Right hindlimb (tissue), 1 donor: ENCODE results near the gene CRADD.
"Not testable (repeated sequence)": the region's sequence is repeated elsewhere in the genome, so short reads cannot be mapped to it uniquely, and the experiment has no call there.

ENCODE experiments used
- DNase-seq: peaks from one replicate; pipeline ENCODE4 v3.0.0-alpha.2; 2018

The CRADD gene

DNA sequence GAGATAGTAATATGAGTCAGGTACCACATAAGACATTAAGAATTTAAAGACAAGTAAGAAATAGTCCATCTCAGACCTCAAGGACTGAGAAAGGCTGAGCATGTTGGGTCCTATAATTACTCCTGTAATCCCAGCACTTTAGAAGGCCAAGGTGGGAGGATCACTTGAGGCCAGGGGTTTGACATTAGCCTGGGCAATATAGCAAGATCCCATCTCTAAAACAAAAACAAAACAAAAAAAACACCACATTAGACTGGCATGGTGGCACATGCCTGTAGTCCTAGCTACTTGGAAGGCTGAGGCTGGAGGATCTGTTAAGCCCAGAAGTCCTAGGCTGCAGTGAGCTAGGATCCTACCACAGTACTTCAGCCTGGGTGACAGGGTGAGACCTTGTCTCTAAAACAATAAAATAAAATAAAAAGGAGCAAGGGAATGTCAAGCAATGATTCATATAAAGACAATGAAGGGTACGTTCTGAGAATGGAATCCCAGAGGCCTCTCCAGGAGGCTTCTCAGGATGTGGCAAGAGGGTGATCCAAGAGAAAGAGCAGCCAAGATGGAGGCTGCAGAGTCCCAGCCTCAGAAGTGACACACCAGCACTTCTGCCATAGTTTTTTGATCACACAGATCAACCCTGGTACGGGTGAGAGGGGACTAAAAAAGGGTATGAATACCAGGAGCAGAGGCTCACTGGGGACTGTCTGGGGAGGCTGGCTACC lies 206.4 kb downstream of the CRADD start:
- DNase-seq = no peak

DNA sequence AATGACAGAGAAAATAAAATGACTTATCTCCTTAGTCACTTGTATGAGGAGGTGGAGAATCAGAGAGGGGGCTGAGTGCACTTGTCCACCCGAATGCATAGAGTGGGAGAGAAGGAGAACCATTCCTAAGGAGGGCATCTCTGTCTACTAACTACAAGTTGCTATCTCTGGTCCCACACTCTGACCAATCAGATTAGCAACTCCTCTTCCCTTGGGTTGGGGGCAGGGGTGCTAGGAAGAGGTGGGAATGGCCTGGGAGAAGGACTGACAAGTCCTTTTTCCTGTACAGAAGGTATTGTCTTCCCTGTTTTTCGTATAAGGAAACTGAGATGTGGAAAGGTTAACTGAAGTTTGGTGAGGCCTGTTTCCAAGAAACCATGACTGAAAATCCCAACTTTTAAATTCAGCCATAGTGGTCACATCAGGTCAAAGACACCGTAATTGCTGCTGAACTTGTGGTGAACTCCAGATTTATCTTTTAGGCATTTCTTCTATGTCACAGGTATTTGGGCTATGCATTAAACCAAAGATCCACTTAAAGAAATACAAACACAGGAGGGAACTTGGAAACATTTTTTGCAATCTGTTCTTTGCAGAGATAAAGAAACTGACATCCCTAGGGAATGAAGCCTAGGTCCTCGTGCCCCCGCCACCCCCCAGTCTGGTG lies 207.8 kb downstream of the CRADD start:
- DNase-seq = no peak

GRCh38 chr12:93885973-93886532 lies 208.9 kb downstream of the CRADD start:
- DNase-seq = not testable (repeated sequence)

DNA sequence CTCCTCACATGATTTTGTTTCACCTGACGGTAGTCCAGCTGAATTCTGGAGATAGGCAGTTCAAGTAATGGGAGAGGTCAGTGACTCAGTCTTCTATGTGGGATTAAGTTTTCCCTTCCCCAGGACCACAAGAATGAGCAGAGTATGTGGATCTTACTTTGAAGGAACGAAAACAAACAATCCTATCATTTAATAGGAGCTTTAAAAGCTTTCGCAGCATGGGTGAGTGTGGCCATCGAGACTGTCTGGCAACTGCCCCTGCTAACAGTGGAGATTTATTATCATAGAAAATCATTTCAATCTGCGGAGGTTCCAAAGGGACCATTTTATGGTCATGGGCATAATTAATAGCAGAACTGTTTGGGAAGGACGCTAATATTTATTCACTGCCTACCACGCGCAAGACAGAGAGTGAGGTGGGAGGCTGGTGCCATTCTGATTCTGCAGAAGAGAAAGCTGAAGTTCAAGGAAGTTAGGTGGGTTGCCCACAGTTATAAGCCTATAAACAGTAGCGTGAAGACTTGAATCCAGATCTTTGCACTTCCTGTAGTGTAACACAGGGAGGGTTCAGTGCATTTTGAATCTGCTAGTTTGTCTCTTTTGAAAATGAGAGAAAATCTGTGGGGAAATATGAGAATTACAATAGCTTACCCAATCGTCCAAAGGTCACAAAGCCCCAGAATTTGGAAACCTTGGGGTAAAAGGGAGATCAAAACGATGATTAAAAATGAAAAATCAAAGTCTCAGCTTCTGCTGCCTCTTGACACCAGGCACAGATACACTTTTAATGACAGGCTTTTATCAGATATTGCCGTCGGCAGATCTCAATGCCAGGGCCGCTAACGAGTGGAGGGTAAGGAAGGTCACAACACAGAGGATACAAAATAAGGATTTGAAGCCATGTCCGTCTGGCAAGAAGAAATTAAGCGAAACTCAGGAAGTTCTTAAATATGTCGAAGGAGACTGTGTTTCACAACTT lies 209.6 kb downstream of the CRADD start:
- DNase-seq = no peak

DNA sequence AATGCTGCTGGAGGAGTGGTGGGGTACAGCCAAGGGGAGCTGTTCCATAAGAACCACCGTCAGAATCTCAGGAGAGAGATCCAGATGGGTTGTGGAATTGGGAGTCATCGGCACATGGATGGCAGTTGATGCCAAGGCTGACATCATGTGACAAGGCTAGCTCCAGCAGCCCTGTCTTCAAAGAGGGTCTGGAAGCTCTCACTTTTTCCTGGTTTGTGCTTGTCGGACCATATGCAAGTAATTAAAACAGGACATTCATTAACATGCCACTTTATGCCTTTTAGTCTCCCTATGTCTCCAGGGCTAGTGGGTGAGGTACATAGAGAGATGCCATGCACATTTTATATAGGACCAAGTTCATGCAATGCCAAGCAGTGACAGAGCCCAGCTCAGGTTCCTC lies 211.8 kb downstream of the CRADD start:
- DNase-seq = no peak

GRCh38 chr12:93889516-93890212 lies 212.5 kb downstream of the CRADD start:
- peak; percentile 52 for DNase-seq

- DNase-seq = peak; percentile 61
Measured at GRCh38 chr12:93892423-93893268, 215.5 kb downstream of the CRADD start.

GRCh38 chr12:93894391-93895088 lies 217.4 kb downstream of the CRADD start:
- peak; percentile 93 for DNase-seq

DNA sequence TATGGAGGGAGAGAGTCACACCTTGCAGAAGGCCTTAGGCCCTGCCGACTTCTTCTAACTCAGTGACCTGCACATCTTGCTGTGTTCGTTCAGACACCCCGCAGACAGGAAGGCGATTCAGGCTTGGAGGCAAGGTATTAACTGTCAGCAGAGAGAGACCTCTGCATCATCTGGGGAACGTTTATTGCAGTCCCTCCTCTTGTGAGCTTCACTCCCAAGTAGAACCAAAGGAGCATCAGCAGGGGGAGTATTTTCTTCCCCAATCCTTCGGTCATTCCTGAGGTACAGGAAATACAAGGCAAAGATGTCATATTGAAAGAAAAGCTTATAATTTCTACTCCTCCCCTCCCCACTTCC lies 217.9 kb downstream of the CRADD start:
- no peak for DNase-seq

DNA sequence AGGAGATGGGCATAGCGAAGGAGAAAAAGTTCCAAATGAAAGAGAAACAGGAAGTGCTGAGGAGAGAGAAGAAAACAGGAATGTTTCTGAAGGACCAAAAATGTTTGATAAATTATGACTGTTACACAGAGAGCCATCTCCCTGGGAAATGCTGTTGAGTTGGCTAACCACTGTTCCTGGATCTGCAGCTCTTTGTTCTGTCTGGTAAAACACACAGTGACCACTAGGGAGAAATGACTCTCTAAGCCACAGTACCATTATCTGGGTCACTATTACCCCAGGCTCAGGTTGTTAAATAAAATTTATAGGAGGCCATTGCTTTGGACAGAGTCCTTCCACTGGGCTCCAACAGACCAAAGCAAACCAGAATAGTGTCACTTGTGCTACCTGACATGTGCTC lies 219.3 kb downstream of the CRADD start:
- DNase-seq = no peak

GRCh38 chr12:93896952-93897351 lies 219.8 kb downstream of the CRADD start:
- no peak for DNase-seq

GRCh38 chr12:93901739-93902138 lies 224.6 kb downstream of the CRADD start:
- DNase-seq = no peak

- DNase-seq = no peak
Measured at GRCh38 chr12:93902192-93902591, 225.0 kb downstream of the CRADD start.

DNA sequence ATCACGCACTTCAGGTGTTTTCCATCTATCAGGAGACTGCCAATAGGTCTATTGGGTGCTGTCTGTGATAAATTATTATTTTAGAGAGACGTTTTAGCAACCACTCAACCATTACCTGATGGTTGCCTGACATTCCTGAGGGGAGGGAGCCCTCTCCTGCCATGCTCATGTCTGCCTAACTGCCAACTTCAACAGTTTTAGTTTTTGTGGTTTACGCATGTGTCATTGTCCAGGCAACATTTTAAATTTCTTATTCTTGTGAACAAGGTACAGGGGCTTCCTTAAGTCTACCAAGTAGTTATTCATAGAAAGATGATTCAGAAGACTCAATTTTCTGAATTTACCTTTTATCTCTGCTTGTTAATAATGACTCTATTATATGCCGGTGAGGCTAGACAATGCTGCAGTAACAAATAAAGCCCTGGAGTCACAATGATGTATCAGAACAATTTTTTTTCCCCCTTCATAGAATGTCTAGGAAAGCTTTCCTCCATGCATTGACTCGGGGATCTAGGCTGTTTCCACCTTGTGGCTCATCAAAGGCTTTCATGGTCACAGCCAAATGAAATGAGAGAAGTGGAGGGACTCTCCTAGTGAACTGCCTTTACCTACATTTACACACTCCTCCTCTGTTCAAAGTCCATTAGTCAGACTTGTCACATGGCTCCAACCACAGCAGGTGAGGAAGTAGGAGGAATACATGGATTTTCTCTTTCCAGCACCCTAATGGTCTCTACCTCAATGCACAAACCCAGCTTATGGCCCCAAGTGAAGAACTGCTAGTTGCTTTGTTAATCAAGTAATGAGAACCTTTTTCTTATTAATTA lies 225.8 kb downstream of the CRADD start:
- no peak for DNase-seq

DNA sequence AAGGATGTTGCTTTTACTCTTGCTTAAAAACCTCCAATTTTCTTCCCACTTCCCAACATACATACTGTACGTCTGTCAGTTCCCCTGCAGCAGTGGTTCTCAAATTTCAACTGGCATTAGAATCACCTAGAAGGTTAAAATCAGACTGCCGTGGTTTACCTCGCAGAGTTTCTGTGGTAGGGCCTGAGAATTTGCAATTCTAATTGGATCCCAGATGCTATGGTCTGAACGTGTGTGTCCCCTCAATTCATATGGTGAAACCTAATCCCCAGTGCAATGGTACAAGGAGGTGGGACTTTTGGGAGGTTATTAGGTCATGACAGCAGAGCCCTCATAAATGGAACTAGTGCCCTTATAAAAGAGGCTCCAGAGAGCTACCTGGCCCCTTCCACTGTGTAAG lies 226.9 kb downstream of the CRADD start:
- DNase-seq = no peak

DNA sequence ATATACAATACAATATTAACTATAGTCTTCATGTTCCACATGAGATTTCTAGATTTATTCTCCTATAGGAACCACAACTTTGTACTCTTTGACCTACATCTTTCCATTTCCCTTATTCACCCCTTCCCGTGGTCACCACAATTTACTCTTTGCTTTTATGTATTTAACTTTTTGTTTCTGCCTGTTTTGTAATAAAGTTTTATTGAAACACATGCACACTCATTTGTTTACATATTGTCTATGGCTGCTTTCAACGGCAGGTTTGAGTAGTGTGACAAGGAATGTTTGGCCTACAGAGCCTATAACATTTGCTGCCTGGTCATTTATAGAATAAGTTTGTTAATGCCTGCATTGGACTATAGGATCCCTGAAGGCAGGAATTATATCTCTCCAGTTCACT lies 231.1 kb downstream of the CRADD start:
- DNase-seq = no peak

DNA sequence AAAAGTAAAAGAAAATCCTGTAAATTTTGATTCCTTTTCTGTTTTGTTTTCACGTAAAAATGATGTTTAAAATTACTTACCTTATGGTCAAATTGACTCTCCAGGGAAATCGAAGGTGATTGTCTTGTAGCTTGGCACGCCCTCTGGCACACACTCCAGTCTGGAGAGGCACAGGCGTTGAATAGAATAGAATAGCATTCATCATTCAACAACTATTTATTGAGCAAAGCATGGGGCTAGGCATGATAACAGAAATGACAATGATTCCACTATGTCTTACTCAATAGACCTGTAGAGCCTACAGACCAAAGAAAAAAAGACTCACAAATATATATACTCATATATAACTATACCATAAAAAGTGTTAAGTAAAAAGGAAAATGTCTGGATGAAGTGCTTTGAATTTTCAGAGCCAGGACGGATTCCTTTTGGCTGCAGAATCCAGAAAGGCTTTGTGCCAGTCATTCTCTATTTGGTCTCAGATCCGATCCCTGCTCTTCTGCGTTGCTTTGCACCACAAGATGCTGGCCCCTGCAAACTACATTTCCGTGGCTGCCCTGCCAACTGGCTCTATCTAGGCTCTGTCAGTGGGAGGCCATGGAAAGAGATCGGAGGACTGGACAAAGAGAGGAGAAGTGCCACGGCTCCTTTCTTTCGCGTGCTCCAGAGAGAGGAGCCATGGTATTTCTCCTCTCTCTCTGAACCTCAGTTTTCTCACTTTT lies 231.8 kb downstream of the CRADD start:
- DNase-seq = peak; percentile 83

DNA sequence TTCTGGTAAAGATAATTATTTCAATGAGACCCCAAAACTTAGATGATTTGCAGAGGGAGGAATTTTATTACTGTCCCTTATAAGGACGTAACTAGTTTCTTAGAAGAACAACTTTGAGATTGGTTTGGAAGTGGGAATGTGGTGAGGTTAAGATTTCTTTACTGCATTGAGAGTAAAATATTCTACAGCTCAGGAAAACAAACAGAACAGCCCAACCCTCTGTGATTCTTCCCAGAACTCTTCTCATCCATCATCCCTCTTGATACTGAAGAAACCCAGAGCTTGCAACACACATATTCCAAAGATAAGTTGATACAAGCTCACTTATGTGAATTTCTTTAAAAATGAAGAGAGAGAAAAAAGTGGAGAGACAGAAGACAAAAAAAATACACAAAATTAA lies 234.2 kb downstream of the CRADD start:
- no peak for DNase-seq

GRCh38 chr12:93912086-93912733 lies 235.0 kb downstream of the CRADD start:
- DNase-seq = no peak
